ENCODE measurements around the gene TTC33.

GRCh38 chr5:40486437-40487275 lies 269.1 kb downstream of the TTC33 start:
- TF ChIP-seq CTCF (IDR thresholded peaks at IDR 0.05; ENCODE audit: insufficient read depth, low read length, poor library complexity, severe bottlenecking), result no peak
- no peak for TF ChIP-seq EZH2phosphoT487 (conservative IDR thresholded peaks at IDR 0.05; ENCODE audit: low read length)

Measured in SU-DHL-6 (cell line).